NB4 (cell line): ENCODE data around the gene ZBTB7C.

Source experiments
- DNase-seq: peaks from one replicate; pipeline ENCODE4 v3.0.0; 2010; ENCODE audit warnings: low read depth
- H3K4me3 ChIP-seq: one replicate; pipeline ENCODE4 v1.5.1; 2011; ENCODE audit warnings: mild to moderate bottlenecking, low read depth, low read length, moderate library complexity
- MAX ChIP-seq: IDR thresholded peaks from 2 replicates; pipeline ENCODE4 v1.6.1; 2011; ENCODE audit warnings: low read depth, low read length
- MYC ChIP-seq: IDR thresholded peaks from 2 replicates; pipeline ENCODE4 v1.6.1; 2011; ENCODE audit warnings: low read depth, low read length
- POLR2A ChIP-seq: IDR thresholded peaks from 2 replicates; pipeline ENCODE4 v1.6.1; 2011; ENCODE audit warnings: mild to moderate bottlenecking; ENCODE audit not compliant: insufficient read length; ENCODE audit errors: extremely low read depth
- TF ChIP-seq, protein P1 (sequence below): IDR thresholded peaks from one replicate; pipeline ENCODE4 v1.5.1; 2012; ENCODE audit warnings: low read depth, low read length

ZBTB7C gene

GRCh38 chr18:48195787-48196186 lies 213.4 kb downstream of the ZBTB7C start:
- no peak for DNase-seq
- H3K4me3 ChIP-seq: no peak overlapping the region
- TF ChIP-seq, protein P1, sequence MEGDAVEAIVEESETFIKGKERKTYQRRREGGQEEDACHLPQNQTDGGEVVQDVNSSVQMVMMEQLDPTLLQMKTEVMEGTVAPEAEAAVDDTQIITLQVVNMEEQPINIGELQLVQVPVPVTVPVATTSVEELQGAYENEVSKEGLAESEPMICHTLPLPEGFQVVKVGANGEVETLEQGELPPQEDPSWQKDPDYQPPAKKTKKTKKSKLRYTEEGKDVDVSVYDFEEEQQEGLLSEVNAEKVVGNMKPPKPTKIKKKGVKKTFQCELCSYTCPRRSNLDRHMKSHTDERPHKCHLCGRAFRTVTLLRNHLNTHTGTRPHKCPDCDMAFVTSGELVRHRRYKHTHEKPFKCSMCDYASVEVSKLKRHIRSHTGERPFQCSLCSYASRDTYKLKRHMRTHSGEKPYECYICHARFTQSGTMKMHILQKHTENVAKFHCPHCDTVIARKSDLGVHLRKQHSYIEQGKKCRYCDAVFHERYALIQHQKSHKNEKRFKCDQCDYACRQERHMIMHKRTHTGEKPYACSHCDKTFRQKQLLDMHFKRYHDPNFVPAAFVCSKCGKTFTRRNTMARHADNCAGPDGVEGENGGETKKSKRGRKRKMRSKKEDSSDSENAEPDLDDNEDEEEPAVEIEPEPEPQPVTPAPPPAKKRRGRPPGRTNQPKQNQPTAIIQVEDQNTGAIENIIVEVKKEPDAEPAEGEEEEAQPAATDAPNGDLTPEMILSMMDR: no peak
- TF ChIP-seq MYC (no peak), MAX (no peak), POLR2A (no peak)

DNA sequence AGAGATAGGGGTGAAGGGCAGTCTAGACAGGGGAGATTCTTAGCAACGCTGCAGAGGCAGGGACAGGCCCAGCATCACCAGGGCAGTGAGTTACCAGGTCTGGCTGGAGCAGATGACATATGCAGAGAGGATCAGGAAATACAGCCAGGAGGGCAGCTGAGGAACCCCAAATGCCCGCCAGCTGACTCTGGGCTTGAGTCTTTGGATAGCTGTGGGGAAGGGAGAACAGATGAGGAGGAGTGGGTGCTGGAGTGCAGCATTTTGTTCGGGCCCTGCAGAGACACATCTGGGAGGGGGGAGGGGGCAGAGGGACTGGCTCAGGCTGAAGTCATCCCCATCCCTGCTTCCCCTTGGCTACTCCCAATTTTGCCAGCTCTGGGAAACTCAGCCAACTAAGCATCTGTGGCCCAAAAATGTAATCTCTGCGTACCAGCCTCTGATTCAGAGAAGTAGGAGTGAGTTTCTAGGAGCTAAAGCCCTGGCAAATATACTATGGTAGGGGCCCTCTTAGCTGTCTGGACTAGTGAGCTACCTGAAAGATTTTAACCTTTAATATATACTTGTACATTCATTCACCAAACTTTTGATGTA lies 214.5 kb downstream of the ZBTB7C start:
- TF ChIP-seq MAX (no peak), POLR2A (no peak), MYC (no peak)
- TF ChIP-seq, protein P1: no peak
- DNase-seq: no peak
- H3K4me3 ChIP-seq: no peak overlapping the region

GRCh38 chr18:48193521-48194492 lies 215.4 kb downstream of the ZBTB7C start:
- DNase-seq: no peak
- no peak overlapping the region for H3K4me3 ChIP-seq
- TF ChIP-seq MAX (no peak), POLR2A (no peak), MYC (no peak)
- TF ChIP-seq, protein P1: no peak

DNA sequence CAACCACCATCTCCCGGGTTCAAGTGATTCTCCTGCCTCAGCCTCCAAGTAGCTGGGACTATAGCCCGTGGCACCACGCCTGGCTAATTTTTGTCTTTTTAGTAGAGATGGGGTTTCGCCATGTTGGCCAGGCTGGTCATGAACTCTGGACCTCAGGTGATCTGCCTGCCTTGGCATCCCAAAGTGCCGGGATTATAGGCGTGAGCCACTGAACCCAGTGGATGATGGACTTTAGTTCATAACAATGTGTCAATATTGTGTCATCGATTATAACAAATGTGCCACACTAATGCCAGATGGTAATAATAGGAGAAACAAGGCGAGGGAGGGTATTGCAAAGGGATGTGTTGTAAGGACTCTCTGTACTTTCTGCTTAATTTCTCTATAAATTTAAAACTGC lies 216.6 kb downstream of the ZBTB7C start:
- no peak overlapping the region for H3K4me3 ChIP-seq
- TF ChIP-seq POLR2A: no peak
- no peak for TF ChIP-seq MYC
- TF ChIP-seq MAX: no peak
- TF ChIP-seq, protein P1: no peak
- no peak for DNase-seq

DNA sequence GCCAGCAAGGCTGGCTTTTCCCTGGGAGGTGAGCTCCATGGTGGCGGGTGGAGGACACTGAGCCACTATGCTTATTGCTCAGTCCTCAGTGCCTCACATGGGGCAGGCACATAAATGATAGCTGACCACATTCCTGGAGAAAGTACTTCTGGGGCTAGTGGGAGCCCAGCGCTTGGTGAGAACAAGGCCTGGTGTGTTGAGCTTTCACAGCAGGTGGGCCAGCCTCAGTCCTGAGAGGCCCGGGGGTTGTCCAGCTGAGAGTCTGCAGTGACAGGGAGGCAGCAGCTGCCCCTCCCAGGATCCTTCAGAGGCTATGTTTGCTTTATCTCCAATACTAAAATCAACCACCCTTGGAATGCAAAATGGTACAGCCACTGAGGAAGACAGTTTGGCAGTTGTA lies 217.7 kb downstream of the ZBTB7C start:
- H3K4me3 ChIP-seq: no peak overlapping the region
- no peak for DNase-seq
- TF ChIP-seq POLR2A (no peak), MAX (no peak), MYC (no peak)
- TF ChIP-seq, protein P1: no peak
